ENCODE measurements around the gene METAP1. TPM values are rescaled to one million over a fixed set of nuclear protein-coding genes. Genes with fewer than 3 reads are reported as not detected.

Gene METAP1
- total and polyA plus RNA-seq, 2 donors (not counting 1 experiment from before 2014, with no cell fraction given) = 38.5 to 76.4 TPM

- H3K27me3 ChIP-seq (ENCODE audit: control insufficient read depth, insufficient read depth, low read length) = no peaks in the 10 kb centered on the region
- no peaks in the 10 kb centered on the region for H3K9me3 ChIP-seq (ENCODE audit: control insufficient read depth, insufficient read depth, low read depth, low read length)
- TF ChIP-seq EZH2 (IDR thresholded peaks at IDR 0.05; ENCODE audit: low read length, missing control alignments) = no peak
- H3K79me2 ChIP-seq (ENCODE audit: control insufficient read depth, insufficient read depth, low read length) = peaks cover 60% of the 10 kb centered on the region
- H3K9ac ChIP-seq (ENCODE audit: insufficient read depth, low read length) = no peak overlapping the region
- H3K4me3 ChIP-seq (replicated peaks in 1 of 4; ENCODE audit: control extremely low read depth in 1 of 4, insufficient read depth in 1 of 4, low read depth in 3 of 4, low read length in 4 of 4) = no peak overlapping the region
- no peaks in the 10 kb centered on the region for H3K4me1 ChIP-seq (ENCODE audit: control insufficient read depth, extremely low read depth, insufficient read depth, low read length)
- no peaks in the 10 kb centered on the region for H4K20me1 ChIP-seq (ENCODE audit: control insufficient read depth, extremely low read depth, insufficient read depth, low read length)
- no peak overlapping the region for H3K4me2 ChIP-seq (ENCODE audit: extremely low read depth, insufficient read depth, low read length)
- no peak overlapping the region for H3K27ac ChIP-seq (ENCODE audit: insufficient read depth, low read length)
- no peaks in the 10 kb centered on the region for H3K36me3 ChIP-seq (ENCODE audit: control insufficient read depth, insufficient read depth, low read length)
- no peak overlapping the region for H2AFZ ChIP-seq (ENCODE audit: low read length)
- DNase-seq (ENCODE audit: low read depth in 2 of 2) = no peak
Observed at GRCh38 chr4:99008051-99008450, 12.5 kb downstream of the METAP1 start.

DNA sequence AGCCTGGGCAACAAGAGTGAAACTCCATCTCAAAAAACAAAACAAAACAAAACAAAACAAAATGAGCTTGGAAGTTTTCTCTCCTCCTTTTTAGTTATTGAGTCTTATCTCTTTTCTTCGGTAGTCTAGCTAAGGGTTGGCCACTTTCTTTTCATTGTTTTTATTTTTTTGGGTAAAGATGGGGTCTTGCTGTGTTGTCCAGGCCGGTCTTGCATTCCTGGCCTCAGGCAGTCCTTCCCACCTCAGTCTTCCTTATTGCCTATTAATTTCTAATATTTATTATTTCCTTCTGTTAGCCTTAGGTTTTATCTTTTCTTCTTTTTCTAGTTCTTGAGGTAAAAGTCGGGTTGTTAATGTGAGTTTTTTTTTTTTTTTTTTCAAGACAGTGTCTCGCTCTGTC lies 16.4 kb downstream of the METAP1 start:
- TF ChIP-seq, protein P1, sequence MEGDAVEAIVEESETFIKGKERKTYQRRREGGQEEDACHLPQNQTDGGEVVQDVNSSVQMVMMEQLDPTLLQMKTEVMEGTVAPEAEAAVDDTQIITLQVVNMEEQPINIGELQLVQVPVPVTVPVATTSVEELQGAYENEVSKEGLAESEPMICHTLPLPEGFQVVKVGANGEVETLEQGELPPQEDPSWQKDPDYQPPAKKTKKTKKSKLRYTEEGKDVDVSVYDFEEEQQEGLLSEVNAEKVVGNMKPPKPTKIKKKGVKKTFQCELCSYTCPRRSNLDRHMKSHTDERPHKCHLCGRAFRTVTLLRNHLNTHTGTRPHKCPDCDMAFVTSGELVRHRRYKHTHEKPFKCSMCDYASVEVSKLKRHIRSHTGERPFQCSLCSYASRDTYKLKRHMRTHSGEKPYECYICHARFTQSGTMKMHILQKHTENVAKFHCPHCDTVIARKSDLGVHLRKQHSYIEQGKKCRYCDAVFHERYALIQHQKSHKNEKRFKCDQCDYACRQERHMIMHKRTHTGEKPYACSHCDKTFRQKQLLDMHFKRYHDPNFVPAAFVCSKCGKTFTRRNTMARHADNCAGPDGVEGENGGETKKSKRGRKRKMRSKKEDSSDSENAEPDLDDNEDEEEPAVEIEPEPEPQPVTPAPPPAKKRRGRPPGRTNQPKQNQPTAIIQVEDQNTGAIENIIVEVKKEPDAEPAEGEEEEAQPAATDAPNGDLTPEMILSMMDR (conservative IDR thresholded peaks at IDR 0.05 in 1 of 2, IDR thresholded peaks at IDR 0.05 in 1 of 2; ENCODE audit: low read depth in 1 of 2, low read length in 2 of 2) = no peak
- no peak for TF ChIP-seq EZH2 (IDR thresholded peaks at IDR 0.05; ENCODE audit: low read length, missing control alignments)

DNA sequence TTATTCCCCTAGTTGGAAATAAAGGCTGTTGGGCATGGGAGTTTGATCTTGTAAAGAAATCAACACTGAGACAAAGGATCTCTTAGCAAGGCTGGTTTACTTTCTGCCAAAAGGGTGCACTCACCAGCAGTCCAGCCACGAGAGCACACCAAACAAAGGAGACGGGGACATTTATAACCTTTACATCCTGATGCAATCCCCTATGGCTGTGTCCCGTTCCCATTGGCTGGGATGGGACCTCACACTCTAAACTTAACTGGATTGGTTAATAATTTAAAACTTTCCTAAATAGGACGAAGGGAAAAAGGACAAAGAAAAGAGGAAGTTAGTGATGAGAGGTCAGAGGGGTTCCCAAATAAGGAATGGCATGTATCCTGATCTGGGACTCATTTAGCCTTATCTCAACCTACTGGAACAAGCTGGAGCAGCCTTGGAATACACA lies 17.9 kb downstream of the METAP1 start:
- H3K4me2 ChIP-seq (ENCODE audit: extremely low read depth, insufficient read depth, low read length) = no peak overlapping the region
- peaks cover 58% of the 10 kb centered on the region for H3K79me2 ChIP-seq (ENCODE audit: control insufficient read depth, insufficient read depth, low read length)
- no peak overlapping the region for H3K4me3 ChIP-seq (replicated peaks in 1 of 4; ENCODE audit: control extremely low read depth in 1 of 4, insufficient read depth in 1 of 4, low read depth in 3 of 4, low read length in 4 of 4)
- H3K4me1 ChIP-seq (ENCODE audit: control insufficient read depth, extremely low read depth, insufficient read depth, low read length) = no peaks in the 10 kb centered on the region
- H3K27me3 ChIP-seq (ENCODE audit: control insufficient read depth, insufficient read depth, low read length) = no peaks in the 10 kb centered on the region
- no peaks in the 10 kb centered on the region for H4K20me1 ChIP-seq (ENCODE audit: control insufficient read depth, extremely low read depth, insufficient read depth, low read length)
- no peak for TF ChIP-seq EZH2 (IDR thresholded peaks at IDR 0.05; ENCODE audit: low read length, missing control alignments)
- TF ChIP-seq, protein P1 (conservative IDR thresholded peaks at IDR 0.05 in 1 of 2, IDR thresholded peaks at IDR 0.05 in 1 of 2; ENCODE audit: low read depth in 1 of 2, low read length in 2 of 2) = no peak
- no peaks in the 10 kb centered on the region for H3K9me3 ChIP-seq (ENCODE audit: control insufficient read depth, insufficient read depth, low read depth, low read length)
- no peak overlapping the region for H3K9ac ChIP-seq (ENCODE audit: insufficient read depth, low read length)
- no peaks in the 10 kb centered on the region for H3K36me3 ChIP-seq (ENCODE audit: control insufficient read depth, insufficient read depth, low read length)
- H3K27ac ChIP-seq (ENCODE audit: insufficient read depth, low read length) = no peak overlapping the region
- DNase-seq (ENCODE audit: low read depth in 2 of 2) = peak; percentile 6 to 61
- no peak overlapping the region for H2AFZ ChIP-seq (ENCODE audit: low read length)

More for the DNA sequence above, 16.4 kb downstream of the METAP1 start:
- no peak overlapping the region for H3K4me3 ChIP-seq (replicated peaks in 1 of 4; ENCODE audit: control extremely low read depth in 1 of 4, insufficient read depth in 1 of 4, low read depth in 3 of 4, low read length in 4 of 4)
- H4K20me1 ChIP-seq (ENCODE audit: control insufficient read depth, extremely low read depth, insufficient read depth, low read length) = no peaks in the 10 kb centered on the region
- no peak overlapping the region for H3K9ac ChIP-seq (ENCODE audit: insufficient read depth, low read length)
- H3K36me3 ChIP-seq (ENCODE audit: control insufficient read depth, insufficient read depth, low read length) = no peaks in the 10 kb centered on the region
- no peaks in the 10 kb centered on the region for H3K4me1 ChIP-seq (ENCODE audit: control insufficient read depth, extremely low read depth, insufficient read depth, low read length)
- H2AFZ ChIP-seq (ENCODE audit: low read length) = no peak overlapping the region
- H3K79me2 ChIP-seq (ENCODE audit: control insufficient read depth, insufficient read depth, low read length) = peaks cover 62% of the 10 kb centered on the region
- H3K9me3 ChIP-seq (ENCODE audit: control insufficient read depth, insufficient read depth, low read depth, low read length) = no peaks in the 10 kb centered on the region
- H3K27ac ChIP-seq (ENCODE audit: insufficient read depth, low read length) = no peak overlapping the region
- DNase-seq (ENCODE audit: low read depth in 2 of 2) = no peak
- no peak overlapping the region for H3K4me2 ChIP-seq (ENCODE audit: extremely low read depth, insufficient read depth, low read length)
- H3K27me3 ChIP-seq (ENCODE audit: control insufficient read depth, insufficient read depth, low read length) = no peaks in the 10 kb centered on the region
